Vagina (tissue), 2 donors: ENCODE results near the gene FSTL4. TPM values are rescaled to one million over a fixed set of nuclear protein-coding genes. Genes with fewer than 3 reads are reported as not detected.
A peak's percentile ranks its signal among the peaks of the same experiment; 100 is the strongest.

Experiments used
- DNase-seq, 2 donors: peaks; one replicate each; pipeline ENCODE4 v3.0.0-alpha.2; 2017; ENCODE audit errors: extremely low spot score in 2 of 2
- H3K27ac ChIP-seq: fragments of 200-600 bp; sonication (generic); one replicate; pipeline ENCODE4 v1.5.1; 2019
- H3K27me3 ChIP-seq: fragments of 200-600 bp; sonication (generic); one replicate; pipeline ENCODE4 v1.5.1; 2019
- H3K36me3 ChIP-seq, 2 donors: fragments of 200-600 bp; sonication (generic); one replicate each; pipeline ENCODE4 v1.5.1; 2017 to 2019
- H3K4me1 ChIP-seq: fragments of 200-600 bp; sonication (generic); one replicate; pipeline ENCODE4 v1.5.1; 2019
- H3K4me3 ChIP-seq, 2 donors: fragments of 200-600 bp; sonication (generic); 1 replicate in 1 of 2; 2 replicates in 1 of 2; pipeline ENCODE4 v1.5.1; 2016 to 2019
- H3K9me3 ChIP-seq: fragments of 200-600 bp; sonication (generic); one replicate; pipeline ENCODE4 v1.5.1; 2019
- POLR2A ChIP-seq, 2 donors: fragments of 450-650 bp; IDR thresholded peaks; one replicate each; pipeline ENCODE4 v1.6.1; 2017; ENCODE audit warnings: antibody characterized with exemption in 2 of 2, mild to moderate bottlenecking in 2 of 2, moderate library complexity in 2 of 2
- POLR2AphosphoS5 ChIP-seq, 2 donors: sonication (generic); formaldehyde crosslinking; IDR thresholded peaks; one replicate each; pipeline ENCODE4 v1.9.0; 2017; ENCODE audit warnings: antibody characterized with exemption in 2 of 2, mild to moderate bottlenecking in 2 of 2, low read depth in 1 of 2; ENCODE audit not compliant: insufficient read depth in 1 of 2
- intact Hi-C: fragments of 100-400 bp; cut with DNase I; formaldehyde crosslinking; loops from one replicate; pipeline ENCODE4 v1.15.1; 2023
- total RNA-seq: library from RNA; depleted of rRNA; stranded (reverse); fragments of >200 nt; gene quantifications from one replicate; pipeline ENCODE4 v1.2.3, GENCODE V29; 2016
- TF ChIP-seq, protein P1 (sequence below), 3 experiments: fragments of 450-650 bp in 2 of 3; fragments of 200-600 bp in 1 of 3; sonication (generic) in 1 of 3; IDR thresholded peaks; one replicate each; pipeline ENCODE4 v1.5.1; 2017 to 2019; ENCODE audit warnings: antibody characterized with exemption in 3 of 3, mild to moderate bottlenecking in 2 of 3, moderate library complexity in 2 of 3

FSTL4 gene
- total RNA-seq, 1 donor from 2014 or later, result 3.7 TPM

DNA sequence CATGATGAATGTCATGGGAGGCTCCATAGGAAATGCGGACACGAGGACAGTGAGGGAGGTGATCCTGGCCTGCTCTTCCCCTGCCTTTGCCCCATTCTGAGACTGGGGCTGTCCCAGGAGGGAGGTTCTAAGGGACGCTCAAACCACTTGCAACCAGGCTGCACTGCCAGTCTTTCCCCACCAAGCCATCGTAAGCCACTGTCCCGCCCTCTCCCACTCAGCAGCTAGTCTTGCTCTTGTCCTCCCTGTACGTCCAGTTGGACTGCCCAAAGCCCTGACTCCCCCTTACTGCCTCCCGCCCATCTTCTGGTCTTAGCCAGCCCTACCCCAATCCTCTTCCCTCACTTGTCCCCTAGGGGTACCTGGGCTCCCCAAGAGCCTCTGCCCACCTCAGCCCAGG is 115.7 kb downstream of the FSTL4 start:
- Histone ChIP-seq H3K9me3 (no peaks in the 10 kb centered on the region), H3K4me1 (no peaks in the 10 kb centered on the region), H3K4me3 (no peak overlapping the region), H3K27ac (no peak overlapping the region), H3K27me3 (no peaks in the 10 kb centered on the region), H3K36me3 (no peaks in the 10 kb centered on the region)
- intact Hi-C loops, result no loop called here
- DNase-seq, result peak in 1 of 2 donors; percentile 52
- TF ChIP-seq POLR2A (IDR thresholded peaks at IDR 0.05) (no peak), POLR2AphosphoS5 (IDR thresholded peaks at IDR 0.05; ENCODE audit: insufficient read depth in 1 of 2, low read depth in 1 of 2) (no peak)
- TF ChIP-seq, protein P1, sequence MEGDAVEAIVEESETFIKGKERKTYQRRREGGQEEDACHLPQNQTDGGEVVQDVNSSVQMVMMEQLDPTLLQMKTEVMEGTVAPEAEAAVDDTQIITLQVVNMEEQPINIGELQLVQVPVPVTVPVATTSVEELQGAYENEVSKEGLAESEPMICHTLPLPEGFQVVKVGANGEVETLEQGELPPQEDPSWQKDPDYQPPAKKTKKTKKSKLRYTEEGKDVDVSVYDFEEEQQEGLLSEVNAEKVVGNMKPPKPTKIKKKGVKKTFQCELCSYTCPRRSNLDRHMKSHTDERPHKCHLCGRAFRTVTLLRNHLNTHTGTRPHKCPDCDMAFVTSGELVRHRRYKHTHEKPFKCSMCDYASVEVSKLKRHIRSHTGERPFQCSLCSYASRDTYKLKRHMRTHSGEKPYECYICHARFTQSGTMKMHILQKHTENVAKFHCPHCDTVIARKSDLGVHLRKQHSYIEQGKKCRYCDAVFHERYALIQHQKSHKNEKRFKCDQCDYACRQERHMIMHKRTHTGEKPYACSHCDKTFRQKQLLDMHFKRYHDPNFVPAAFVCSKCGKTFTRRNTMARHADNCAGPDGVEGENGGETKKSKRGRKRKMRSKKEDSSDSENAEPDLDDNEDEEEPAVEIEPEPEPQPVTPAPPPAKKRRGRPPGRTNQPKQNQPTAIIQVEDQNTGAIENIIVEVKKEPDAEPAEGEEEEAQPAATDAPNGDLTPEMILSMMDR (IDR thresholded peaks at IDR 0.05), result no peak

- Histone ChIP-seq H3K4me3 (no peak overlapping the region), H3K4me1 (no peaks in the 10 kb centered on the region), H3K36me3 (no peaks in the 10 kb centered on the region), H3K9me3 (no peaks in the 10 kb centered on the region), H3K27ac (no peak overlapping the region), H3K27me3 (no peaks in the 10 kb centered on the region)
- peak in 1 of 2 donors; percentile 22 for DNase-seq
- intact Hi-C loops, result no loop called here
- TF ChIP-seq, protein P1 (IDR thresholded peaks at IDR 0.05), result no peak
- TF ChIP-seq POLR2A (IDR thresholded peaks at IDR 0.05) (no peak), POLR2AphosphoS5 (IDR thresholded peaks at IDR 0.05; ENCODE audit: insufficient read depth in 1 of 2, low read depth in 1 of 2) (no peak)
Measured at GRCh38 chr5:133494923-133495246, 117.5 kb downstream of the FSTL4 start.

GRCh38 chr5:133494232-133494922 is 118.0 kb downstream of the FSTL4 start:
- intact Hi-C loops, result no loop called here
- H3K4me1 ChIP-seq, result no peaks in the 10 kb centered on the region
- no peak for TF ChIP-seq POLR2AphosphoS5 (IDR thresholded peaks at IDR 0.05; ENCODE audit: insufficient read depth in 1 of 2, low read depth in 1 of 2)
- TF ChIP-seq, protein P1 (IDR thresholded peaks at IDR 0.05), result no peak
- no peak for TF ChIP-seq POLR2A (IDR thresholded peaks at IDR 0.05)
- no peaks in the 10 kb centered on the region for H3K9me3 ChIP-seq
- no peak overlapping the region for H3K27ac ChIP-seq
- peak in 1 of 2 donors; percentile 11 for DNase-seq
- H3K36me3 ChIP-seq, result no peaks in the 10 kb centered on the region
- H3K4me3 ChIP-seq, result no peak overlapping the region
- no peaks in the 10 kb centered on the region for H3K27me3 ChIP-seq

- no peak for TF ChIP-seq POLR2AphosphoS5 (IDR thresholded peaks at IDR 0.05; ENCODE audit: insufficient read depth in 1 of 2, low read depth in 1 of 2)
- no peak for DNase-seq
- Histone ChIP-seq H3K4me1 (no peaks in the 10 kb centered on the region), H3K9me3 (no peaks in the 10 kb centered on the region), H3K4me3 (no peak overlapping the region), H3K36me3 (no peaks in the 10 kb centered on the region), H3K27ac (no peak overlapping the region), H3K27me3 (no peaks in the 10 kb centered on the region)
- intact Hi-C loops, result no loop called here
Measured at GRCh38 chr5:133489632-133490031, 122.7 kb downstream of the FSTL4 start.

GRCh38 chr5:133487093-133487492 is 125.2 kb downstream of the FSTL4 start:
- Histone ChIP-seq H3K27me3 (no peaks in the 10 kb centered on the region), H3K4me1 (no peaks in the 10 kb centered on the region), H3K4me3 (no peak overlapping the region), H3K36me3 (no peaks in the 10 kb centered on the region), H3K27ac (no peak overlapping the region), H3K9me3 (no peaks in the 10 kb centered on the region)
- no peak for TF ChIP-seq POLR2AphosphoS5 (IDR thresholded peaks at IDR 0.05; ENCODE audit: insufficient read depth in 1 of 2, low read depth in 1 of 2)
- DNase-seq, result no peak
- intact Hi-C loops, result no loop called here

DNA sequence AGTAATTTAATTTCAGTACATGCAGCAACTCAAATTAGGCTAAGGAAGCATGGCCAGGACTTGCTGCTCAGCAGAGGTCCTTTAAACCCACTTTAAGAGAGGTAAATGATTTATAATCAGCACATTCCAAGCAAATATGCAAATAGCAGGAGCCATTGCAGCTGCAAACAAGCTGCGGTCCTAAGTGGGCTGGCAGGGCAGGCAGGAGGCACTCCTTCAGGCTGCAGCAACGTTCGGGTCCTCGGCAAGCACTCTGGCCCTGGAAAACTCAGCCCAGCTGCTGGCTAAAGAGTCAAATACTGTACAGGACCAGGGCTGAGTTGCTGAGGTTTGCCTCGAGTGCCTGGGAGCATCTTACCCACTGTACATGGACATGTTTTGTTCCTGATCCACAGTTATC is 126.9 kb downstream of the FSTL4 start:
- Histone ChIP-seq H3K36me3 (no peaks in the 10 kb centered on the region), H3K4me1 (peaks cover 6% of the 10 kb centered on the region), H3K27me3 (no peaks in the 10 kb centered on the region), H3K9me3 (no peaks in the 10 kb centered on the region), H3K27ac (no peak overlapping the region), H3K4me3 (no peak overlapping the region)
- no peak for DNase-seq
- intact Hi-C loops, result no loop called here
- TF ChIP-seq, protein P1 (IDR thresholded peaks at IDR 0.05), result no peak
- TF ChIP-seq POLR2A (IDR thresholded peaks at IDR 0.05) (no peak), POLR2AphosphoS5 (IDR thresholded peaks at IDR 0.05; ENCODE audit: insufficient read depth in 1 of 2, low read depth in 1 of 2) (no peak)
